Keratinocyte (primary cell): Measurements from ENCODE around the gene FZR1.

Source experiments
- CTCF ChIP-seq, 3 experiments: IDR thresholded peaks in 1 of 3; conservative IDR thresholded peaks in 1 of 3; optimal IDR thresholded peaks in 1 of 3; 2 replicates in 2 of 3; 3 replicates in 1 of 3; pipeline versions ENCODE3 to v1.5.1; 2011; ENCODE audit warnings: low read length in 3 of 3, mild to moderate bottlenecking in 3 of 3, moderate library complexity in 2 of 3, control low read depth in 1 of 3, inconsistent platforms in 1 of 3; ENCODE audit not compliant: insufficient read depth in 2 of 3; ENCODE audit errors: extremely low read depth in 1 of 3
- EZH2 ChIP-seq: IDR thresholded peaks from one replicate; pipeline ENCODE4 v1.6.1; 2012; ENCODE audit warnings: inconsistent platforms, mild to moderate bottlenecking, low read length, moderate library complexity

- TF ChIP-seq CTCF (optimal IDR thresholded peaks at IDR 0.05 in 1 of 3, IDR thresholded peaks at IDR 0.05 in 1 of 3, conservative IDR thresholded peaks at IDR 0.05 in 1 of 3; ENCODE audit: extremely low read depth in 1 of 3, insufficient read depth in 2 of 3, low read length in 3 of 3) (no peak), EZH2 (no peak)
These were observed 41.7 kb downstream of the FZR1 start for GRCh38 chr19:3547767-3548282.
